Measurements from ENCODE around the gene SH3RF1.

Gene SH3RF1

GRCh38 chr4:169275180-169275579 lies 4.4 kb upstream of the SH3RF1 start:
- Histone ChIP-seq H3K27ac (ENCODE audit: low read length) (no peak overlapping the region), H3K4me1 (ENCODE audit: control insufficient read depth, insufficient read depth, low read length) (no peaks in the 10 kb centered on the region; the same call in 1 of the 2 replicates), H3K4me3 (ENCODE audit: low read length) (no peak overlapping the region), H3K9me3 (ENCODE audit: control insufficient read depth, insufficient read depth, low read length) (no peaks in the 10 kb centered on the region), H3K36me3 (ENCODE audit: control insufficient read depth, insufficient read depth, low read length) (no peaks in the 10 kb centered on the region), H3K27me3 (ENCODE audit: control insufficient read depth, insufficient read depth, low read length) (no peaks in the 10 kb centered on the region)
- DNase-seq (ENCODE audit: low read depth, low spot score), result no peak
- no CpG with 5 or more reads among the region's 2 CpGs for WGBS (ENCODE audit: insufficient coverage, insufficient read length)

GRCh38 chr4:169274033-169274432 lies 3.3 kb upstream of the SH3RF1 start:
- DNase-seq (ENCODE audit: low read depth, low spot score), result no peak
- Histone ChIP-seq H3K9me3 (ENCODE audit: control insufficient read depth, insufficient read depth, low read length) (no peaks in the 10 kb centered on the region), H3K27ac (ENCODE audit: low read length) (no peak overlapping the region), H3K4me3 (ENCODE audit: low read length) (no peak overlapping the region), H3K27me3 (ENCODE audit: control insufficient read depth, insufficient read depth, low read length) (no peaks in the 10 kb centered on the region), H3K36me3 (ENCODE audit: control insufficient read depth, insufficient read depth, low read length) (no peaks in the 10 kb centered on the region), H3K4me1 (ENCODE audit: control insufficient read depth, insufficient read depth, low read length) (no peaks in the 10 kb centered on the region; the same call in 1 of the 2 replicates)
- no CpG with 5 or more reads among the region's 3 CpGs for WGBS (ENCODE audit: insufficient coverage, insufficient read length)

- H3K27me3 ChIP-seq (ENCODE audit: control insufficient read depth, insufficient read depth, low read length), result no peaks in the 10 kb centered on the region
- no peak overlapping the region for H3K4me3 ChIP-seq (ENCODE audit: low read length)
- H3K36me3 ChIP-seq (ENCODE audit: control insufficient read depth, insufficient read depth, low read length), result no peaks in the 10 kb centered on the region
- WGBS (ENCODE audit: insufficient coverage, insufficient read length), result no CpG with 5 or more reads among the region's 3 CpGs
- no peak overlapping the region for H3K27ac ChIP-seq (ENCODE audit: low read length)
- no peak for DNase-seq (ENCODE audit: low read depth, low spot score)
- peaks cover 2% of the 10 kb centered on the region; the same call in 1 of the 2 replicates for H3K4me1 ChIP-seq (ENCODE audit: control insufficient read depth, insufficient read depth, low read length)
- H3K9me3 ChIP-seq (ENCODE audit: control insufficient read depth, insufficient read depth, low read length), result no peaks in the 10 kb centered on the region
Observed at GRCh38 chr4:169272265-169272886, 1.6 kb upstream of the SH3RF1 start.

GRCh38 chr4:169271692-169272007 lies 894 bp upstream of the SH3RF1 start:
- Histone ChIP-seq H3K36me3 (ENCODE audit: control insufficient read depth, insufficient read depth, low read length) (no peaks in the 10 kb centered on the region), H3K9me3 (ENCODE audit: control insufficient read depth, insufficient read depth, low read length) (no peaks in the 10 kb centered on the region), H3K27me3 (ENCODE audit: control insufficient read depth, insufficient read depth, low read length) (no peaks in the 10 kb centered on the region), H3K4me3 (ENCODE audit: low read length) (peak overlapping the region; percentile 94; the same call in 1 of the 2 replicates), H3K27ac (ENCODE audit: low read length) (no peak overlapping the region), H3K4me1 (ENCODE audit: control insufficient read depth, insufficient read depth, low read length) (peaks cover 2% of the 10 kb centered on the region; the same call in 1 of the 2 replicates)
- WGBS (ENCODE audit: insufficient coverage, insufficient read length), result no CpG with 5 or more reads among the region's 11 CpGs
- DNase-seq (ENCODE audit: low read depth, low spot score), result no peak

GRCh38 chr4:169269916-169270809 lies 593 bp downstream of the SH3RF1 start:
- Histone ChIP-seq H3K36me3 (ENCODE audit: control insufficient read depth, insufficient read depth, low read length) (no peaks in the 10 kb centered on the region), H3K27ac (ENCODE audit: low read length) (no peak overlapping the region), H3K4me1 (ENCODE audit: control insufficient read depth, insufficient read depth, low read length) (peaks cover 4% of the 10 kb centered on the region; the same call in 1 of the 2 replicates), H3K9me3 (ENCODE audit: control insufficient read depth, insufficient read depth, low read length) (no peaks in the 10 kb centered on the region), H3K4me3 (ENCODE audit: low read length) (peak overlapping the region; percentile 94), H3K27me3 (ENCODE audit: control insufficient read depth, insufficient read depth, low read length) (no peaks in the 10 kb centered on the region)
- WGBS (ENCODE audit: insufficient coverage, insufficient read length), result no CpG with 5 or more reads among the region's 62 CpGs
- DNase-seq (ENCODE audit: low read depth, low spot score), result no peak

GRCh38 chr4:169268951-169269760 lies 1.6 kb downstream of the SH3RF1 start:
- H3K27ac ChIP-seq (ENCODE audit: low read length), result no peak overlapping the region
- no peaks in the 10 kb centered on the region for H3K9me3 ChIP-seq (ENCODE audit: control insufficient read depth, insufficient read depth, low read length)
- DNase-seq (ENCODE audit: low read depth, low spot score), result no peak
- no peak overlapping the region for H3K4me3 ChIP-seq (ENCODE audit: low read length)
- no peaks in the 10 kb centered on the region for H3K27me3 ChIP-seq (ENCODE audit: control insufficient read depth, insufficient read depth, low read length)
- WGBS (ENCODE audit: insufficient coverage, insufficient read length), result no CpG with 5 or more reads among the region's 13 CpGs
- H3K4me1 ChIP-seq (ENCODE audit: control insufficient read depth, insufficient read depth, low read length), result peaks cover 4% of the 10 kb centered on the region; the same call in 1 of the 2 replicates
- H3K36me3 ChIP-seq (ENCODE audit: control insufficient read depth, insufficient read depth, low read length), result no peaks in the 10 kb centered on the region

- Histone ChIP-seq H3K4me1 (ENCODE audit: control insufficient read depth, insufficient read depth, low read length) (peaks cover 4% of the 10 kb centered on the region; the same call in 1 of the 2 replicates), H3K27me3 (ENCODE audit: control insufficient read depth, insufficient read depth, low read length) (no peaks in the 10 kb centered on the region), H3K4me3 (ENCODE audit: low read length) (no peak overlapping the region), H3K36me3 (ENCODE audit: control insufficient read depth, insufficient read depth, low read length) (no peaks in the 10 kb centered on the region), H3K27ac (ENCODE audit: low read length) (no peak overlapping the region), H3K9me3 (ENCODE audit: control insufficient read depth, insufficient read depth, low read length) (no peaks in the 10 kb centered on the region)
- no CpG with 5 or more reads among the region's 1 CpG for WGBS (ENCODE audit: insufficient coverage, insufficient read length)
- DNase-seq (ENCODE audit: low read depth, low spot score), result no peak
Observed at GRCh38 chr4:169267070-169267469, 3.7 kb downstream of the SH3RF1 start.

GRCh38 chr4:169266661-169267060 lies 4.1 kb downstream of the SH3RF1 start:
- peaks cover 4% of the 10 kb centered on the region; the same call in 1 of the 2 replicates for H3K4me1 ChIP-seq (ENCODE audit: control insufficient read depth, insufficient read depth, low read length)
- no CpG with 5 or more reads among the region's 3 CpGs for WGBS (ENCODE audit: insufficient coverage, insufficient read length)
- no peak overlapping the region for H3K4me3 ChIP-seq (ENCODE audit: low read length)
- no peak for DNase-seq (ENCODE audit: low read depth, low spot score)
- H3K27ac ChIP-seq (ENCODE audit: low read length), result no peak overlapping the region
- no peaks in the 10 kb centered on the region for H3K36me3 ChIP-seq (ENCODE audit: control insufficient read depth, insufficient read depth, low read length)
- no peaks in the 10 kb centered on the region for H3K27me3 ChIP-seq (ENCODE audit: control insufficient read depth, insufficient read depth, low read length)
- no peaks in the 10 kb centered on the region for H3K9me3 ChIP-seq (ENCODE audit: control insufficient read depth, insufficient read depth, low read length)

- H3K4me3 ChIP-seq (ENCODE audit: low read length), result no peak overlapping the region
- H3K27me3 ChIP-seq (ENCODE audit: control insufficient read depth, insufficient read depth, low read length), result no peaks in the 10 kb centered on the region
- peaks cover 4% of the 10 kb centered on the region; the same call in 1 of the 2 replicates for H3K4me1 ChIP-seq (ENCODE audit: control insufficient read depth, insufficient read depth, low read length)
- DNase-seq (ENCODE audit: low read depth, low spot score), result no peak
- no CpG with 5 or more reads among the region's 4 CpGs for WGBS (ENCODE audit: insufficient coverage, insufficient read length)
- no peaks in the 10 kb centered on the region for H3K36me3 ChIP-seq (ENCODE audit: control insufficient read depth, insufficient read depth, low read length)
- no peak overlapping the region for H3K27ac ChIP-seq (ENCODE audit: low read length)
- H3K9me3 ChIP-seq (ENCODE audit: control insufficient read depth, insufficient read depth, low read length), result no peaks in the 10 kb centered on the region
Observed at GRCh38 chr4:169266081-169266480, 4.7 kb downstream of the SH3RF1 start.

- Histone ChIP-seq H3K9me3 (ENCODE audit: control insufficient read depth, insufficient read depth, low read length) (no peaks in the 10 kb centered on the region), H3K4me3 (ENCODE audit: low read length) (no peak overlapping the region), H3K4me1 (ENCODE audit: control insufficient read depth, insufficient read depth, low read length) (peaks cover 7% of the 10 kb centered on the region; the same call in 1 of the 2 replicates), H3K36me3 (ENCODE audit: control insufficient read depth, insufficient read depth, low read length) (no peaks in the 10 kb centered on the region), H3K27me3 (ENCODE audit: control insufficient read depth, insufficient read depth, low read length) (no peaks in the 10 kb centered on the region), H3K27ac (ENCODE audit: low read length) (no peak overlapping the region)
- no CpG with 5 or more reads among the region's 1 CpG for WGBS (ENCODE audit: insufficient coverage, insufficient read length)
- DNase-seq (ENCODE audit: low read depth, low spot score), result no peak
Observed at GRCh38 chr4:169263791-169264392, 6.9 kb downstream of the SH3RF1 start.
